A549 (cell line): Measurements from ENCODE around the gene NFATC3. TPM values are rescaled to one million over a fixed set of nuclear protein-coding genes. Genes with fewer than 3 reads are reported as not detected.

Source experiments
- ATAC-seq, 2 experiments: fragments of 200-7000 bp in 1 of 2; fragments of >200 bp in 1 of 2; cut with Nextera tagmentation in 1 of 2; cut with Tn5 transposase in 1 of 2; 3 replicates each; pipeline versions ENCODE4 v1.8.0 to v1.9.1; 2018 to 2020; ENCODE audit warnings: mild to moderate bottlenecking in 1 of 2, moderate library complexity in 1 of 2
- CTCF ChIA-PET: fragments of 300-600 bp; sonication (Branson Sonifier 250); formaldehyde crosslinking; extraction: SDS; loops from one replicate; lab custom pipeline; 2021; ENCODE audit warnings: antibody characterized with exemption, inconsistent platforms; lab: Yijun Ruan, JAX
- POLR2A ChIA-PET: fragments of 350-600 bp; formaldehyde crosslinking; extraction: SDS; loops from one replicate; lab custom pipeline; 2021; ENCODE audit warnings: antibody characterized with exemption, inconsistent platforms; lab: Yijun Ruan, JAX
- DNase-seq, 2 experiments: peaks; one replicate each; pipeline versions ENCODE4 v3.0.0 to v3.0.0-alpha.2; 2011 to 2016; ENCODE audit warnings: low read depth in 1 of 2, low spot score in 1 of 2
- FAIRE-seq: peaks from 2 replicates; lab custom pipeline; 2011; peaks lifted over from hg19 to GRCh38; lab: Jason Lieb, UNC
- H3K27ac ChIP-seq, 2 experiments: fragments of >200 bp; sonication (Bioruptor Twin); formaldehyde crosslinking; 3 replicates each; pipeline ENCODE4 v1.5.1; 2016 to 2017
- H3K4me1 ChIP-seq: fragments of >200 bp; sonication (Bioruptor Twin); formaldehyde crosslinking; 3 replicates; pipeline ENCODE4 v1.6.1; 2016
- H3K4me2 ChIP-seq: fragments of >200 bp; sonication (Bioruptor Twin); formaldehyde crosslinking; 3 replicates; pipeline ENCODE4 v1.6.1; 2016
- H3K4me3 ChIP-seq: fragments of >200 bp; sonication (Bioruptor Twin); formaldehyde crosslinking; 3 replicates; pipeline ENCODE4 v1.5.1; 2016
- H3K9me3 ChIP-seq: fragments of >200 bp; sonication (Bioruptor Twin); formaldehyde crosslinking; 3 replicates; pipeline ENCODE4 v1.6.1; 2016
- ATOH8 ChIP-seq: fragments of 250-450 bp; sonication (Bioruptor Pico); IDR thresholded peaks from 2 replicates; pipeline ENCODE4 v1.5.0; 2020; ENCODE audit warnings: low read depth, mild to moderate bottlenecking, moderate library complexity
- BHLHE40 ChIP-seq: IDR thresholded peaks from 2 replicates; pipeline ENCODE4 v1.6.1; 2012; ENCODE audit warnings: low read depth, low read length, inconsistent platforms
- CBX8 ChIP-seq: fragments of 200-600 bp; sonication (generic); IDR thresholded peaks from 2 replicates; pipeline ENCODE4 v1.6.1; 2016
- CHD4 ChIP-seq: fragments of 200-600 bp; sonication (generic); IDR thresholded peaks from 2 replicates; pipeline ENCODE4 v1.6.1; 2016; ENCODE audit warnings: antibody characterized with exemption, mild to moderate bottlenecking, borderline replicate concordance
- EHF ChIP-seq: fragments of 250-450 bp; sonication (Bioruptor Pico); IDR thresholded peaks from 2 replicates; pipeline ENCODE4 v1.5.0; 2020; ENCODE audit warnings: mild to moderate bottlenecking
- EHMT2 ChIP-seq: fragments of 200-600 bp; sonication (generic); IDR thresholded peaks from 2 replicates; pipeline ENCODE4 v1.6.1; 2016; ENCODE audit warnings: antibody characterized with exemption, low read depth, mild to moderate bottlenecking, moderate library complexity
- FOSL2 ChIP-seq, 2 experiments: fragments of 450-650 bp in 1 of 2; fragments of >200 bp in 1 of 2; sonication (Bioruptor Twin) in 1 of 2; formaldehyde crosslinking; IDR thresholded peaks; 2 replicates each; pipeline versions ENCODE4 v1.5.0 to v1.6.1; 2016 to 2020; ENCODE audit warnings: mild to moderate bottlenecking in 1 of 2, moderate library complexity in 1 of 2
- HES2 ChIP-seq: fragments of >200 bp; sonication (Bioruptor Twin); formaldehyde crosslinking; IDR thresholded peaks from 2 replicates; pipeline ENCODE4 v1.6.1; 2016
- HMGXB4 ChIP-seq: fragments of 250-450 bp; sonication (Bioruptor Pico); IDR thresholded peaks from 2 replicates; pipeline ENCODE4 v1.5.0; 2021; ENCODE audit warnings: mild to moderate bottlenecking, moderate library complexity, borderline replicate concordance
- HOXA7 ChIP-seq: fragments of 250-450 bp; sonication (Bioruptor Pico); IDR thresholded peaks from 2 replicates; pipeline ENCODE4 v1.5.0; 2020; ENCODE audit warnings: mild to moderate bottlenecking, moderate library complexity
- HOXB13 ChIP-seq: fragments of 250-450 bp; sonication (Bioruptor Pico); IDR thresholded peaks from 2 replicates; pipeline ENCODE4 v1.5.0; 2020; ENCODE audit warnings: low read depth, mild to moderate bottlenecking, moderate library complexity
- KDM1A ChIP-seq: fragments of 200-600 bp; sonication (generic); IDR thresholded peaks from 2 replicates; pipeline ENCODE4 v1.6.1; 2016; ENCODE audit warnings: low read depth, mild to moderate bottlenecking
- NR3C1 ChIP-seq: fragments of >200 bp; sonication (Bioruptor Twin); formaldehyde crosslinking; IDR thresholded peaks from 3 replicates; pipeline ENCODE4 v1.6.1; 2017
- POLR2A ChIP-seq: IDR thresholded peaks from 2 replicates; pipeline ENCODE4 v1.6.1; 2012; ENCODE audit warnings: mild to moderate bottlenecking, low read length
- RAD21 ChIP-seq, 2 experiments: fragments of >200 bp in 1 of 2; sonication (Bioruptor Twin) in 1 of 2; formaldehyde crosslinking in 1 of 2; IDR thresholded peaks in 1 of 2; conservative IDR thresholded peaks in 1 of 2; 2 replicates in 1 of 2; 3 replicates in 1 of 2; pipeline ENCODE4 v1.6.1; 2012 to 2018; ENCODE audit warnings: inconsistent platforms in 1 of 2
- RARB ChIP-seq: fragments of 250-450 bp; sonication (Bioruptor Pico); IDR thresholded peaks from 2 replicates; pipeline ENCODE4 v1.8.0; 2021; ENCODE audit warnings: mild to moderate bottlenecking, moderate library complexity
- SMC3 ChIP-seq: fragments of >200 bp; sonication (Bioruptor Twin); formaldehyde crosslinking; IDR thresholded peaks from 3 replicates; pipeline ENCODE4 v1.6.1; 2018; ENCODE audit warnings: inconsistent platforms
- TFCP2L1 ChIP-seq: fragments of 250-450 bp; sonication (Bioruptor Pico); IDR thresholded peaks from 2 replicates; pipeline ENCODE4 v1.5.0; 2021; ENCODE audit warnings: mild to moderate bottlenecking
- TP53 ChIP-seq: fragments of 250-450 bp; sonication (Bioruptor Pico); IDR thresholded peaks from 2 replicates; pipeline ENCODE4 v1.5.0; 2021; ENCODE audit warnings: mild to moderate bottlenecking, moderate library complexity
- USF2 ChIP-seq: fragments of 450-650 bp; IDR thresholded peaks from 2 replicates; pipeline ENCODE4 v1.6.1; 2014; ENCODE audit warnings: antibody characterized with exemption
- WGBS: methylation state at CpG from one replicate; pipeline ENCODE4 v1.1.6; 2017; ENCODE audit errors: missing lambda C conversion rate; 5-methylcytosine and 5-hydroxymethylcytosine counted together
- polyA plus RNA-seq, 4 experiments: library from polyadenylated mRNA; depleted of rRNA in 3 of 4; stranded (reverse); fragments of >200 nt; fragmentation: RNase III in 1 of 4; extraction: RNeasy Plus Mini Kit Qiagen cat#74134 plus additional on column Dnase treatment in 1 of 4; gene quantifications; 2 replicates in 3 of 4; 3 replicates in 1 of 4; pipeline ENCODE4 v1.2.3, GENCODE V29; 2011 to 2017

NFATC3 gene
- polyA plus RNA-seq, 2 of the 4 experiments (the other 2 are of a cell fraction), result 13.3 to 23.9 TPM

- no peak for TF ChIP-seq NR3C1
- TF ChIP-seq HES2, result no peak
- TF ChIP-seq POLR2A, result no peak
- TF ChIP-seq TFCP2L1 (CRISPR knock-in tag), result no peak
- no peak for TF ChIP-seq BHLHE40
- no peak for TF ChIP-seq RARB (CRISPR knock-in tag)
Observed at GRCh38 chr16:68235108-68235886, 150.1 kb downstream of the NFATC3 start (continued).

- H3K9me3 ChIP-seq, result no peaks in the 10 kb centered on the region
- H3K4me2 ChIP-seq, result peak within 1 kb of the TSS; percentile 79
- POLR2A ChIA-PET, result no interaction called here
- FAIRE-seq (no peak), DNase-seq (no peak), ATAC-seq (no peak)
- no peak for TF ChIP-seq HOXB13
- no peak for TF ChIP-seq RAD21 (conservative IDR thresholded peaks at IDR 0.05 in 1 of 2, IDR thresholded peaks at IDR 0.05 in 1 of 2)
- TF ChIP-seq CBX8, result no peak
- TF ChIP-seq USF2, result no peak
- no peak for TF ChIP-seq KDM1A
- no peak for TF ChIP-seq HES2
- TF ChIP-seq CHD4, result no peak
- TF ChIP-seq BHLHE40, result no peak
- no peak for TF ChIP-seq ATOH8
- TF ChIP-seq HMGXB4, result no peak
- no peak for TF ChIP-seq SMC3
- TF ChIP-seq EHMT2, result no peak
- no peak for TF ChIP-seq TP53 (CRISPR knock-in tag)
- no peak for TF ChIP-seq FOSL2 (IDR thresholded peaks at IDR 0.05)
- TF ChIP-seq FOSL2 (CRISPR knock-in tag; IDR thresholded peaks at IDR 0.05), result no peak
- TF ChIP-seq HOXA7, result no peak
- WGBS, result 93% methylated on average over 36 of the region's 36 CpGs
- CTCF ChIA-PET, result no interaction called here
- peak within 1 kb of the TSS; percentile 82 to 92 for H3K27ac ChIP-seq
- H3K4me1 ChIP-seq, result peaks cover 15% of the 10 kb centered on the region
- peak within 1 kb of the TSS; percentile 45 for H3K4me3 ChIP-seq
Observed at GRCh38 chr16:68235887-68236136, 150.6 kb downstream of the NFATC3 start, which contains the start of gene ESRP2. Gene ESRP2, minus strand, starts transcription at chr16:68236127. Its CDS starts 82 bp downstream, at chr16:68236045.

- WGBS, result 96% methylated on average over 30 of the region's 45 CpGs
- Histone ChIP-seq H3K4me2 (peak overlapping the region; percentile 79; the same call in 2 of the 3 replicates), H3K4me3 (no peak overlapping the region), H3K27ac (peak overlapping the region; percentile 82 to 92; a peak in 5 of 6 replicates), H3K9me3 (no peaks in the 10 kb centered on the region), H3K4me1 (peaks cover 15% of the 10 kb centered on the region)
- ATAC-seq (no peak), DNase-seq (no peak), FAIRE-seq (no peak)
- POLR2A ChIA-PET, result interaction anchor here (0.5 to 1.8 kb wide), 3 partner anchors 10 to 37 kb away, joined by 4 to 29 read pairs (median 5); partner anchors contain the start of genes PLA2G15 and SLC7A6
- CTCF ChIA-PET, result interaction anchor here (2.9 kb wide), 1 partner anchor 93 kb away, joined by 11 read pairs; no protein-coding TSS in a partner anchor
- TF ChIP-seq EHF (CRISPR knock-in tag) (no peak), KDM1A (no peak)
Observed at GRCh38 chr16:68236137-68236825, 151.1 kb downstream of the NFATC3 start.
